Fibroblast of villous mesenchyme (primary cell): ENCODE data around the gene XYLT1. TPM values are rescaled to one million over a fixed set of nuclear protein-coding genes. Genes with fewer than 3 reads are reported as not detected.

ENCODE experiments used
- DNase-seq: peaks from one replicate; pipeline ENCODE4 v3.0.0-alpha.2; 2010; ENCODE audit warnings: low read depth
- H3K4me3 ChIP-seq: 2 replicates; pipeline ENCODE4 v1.5.1; 2011; ENCODE audit warnings: low read depth, mild to moderate bottlenecking, low read length
- total RNA-seq: library from RNA; depleted of rRNA; stranded (reverse); fragments of >200 nt; gene quantifications from 2 replicates; pipeline ENCODE4 v1.2.3, GENCODE V29; 2012
- TF ChIP-seq, protein P1 (sequence below): IDR thresholded peaks from 2 replicates; pipeline ENCODE4 v1.5.1; 2012; ENCODE audit warnings: low read depth, mild to moderate bottlenecking, low read length; ENCODE audit not compliant: insufficient read depth

Gene XYLT1
- total RNA-seq, 1 donor: 2.6 TPM

DNA sequence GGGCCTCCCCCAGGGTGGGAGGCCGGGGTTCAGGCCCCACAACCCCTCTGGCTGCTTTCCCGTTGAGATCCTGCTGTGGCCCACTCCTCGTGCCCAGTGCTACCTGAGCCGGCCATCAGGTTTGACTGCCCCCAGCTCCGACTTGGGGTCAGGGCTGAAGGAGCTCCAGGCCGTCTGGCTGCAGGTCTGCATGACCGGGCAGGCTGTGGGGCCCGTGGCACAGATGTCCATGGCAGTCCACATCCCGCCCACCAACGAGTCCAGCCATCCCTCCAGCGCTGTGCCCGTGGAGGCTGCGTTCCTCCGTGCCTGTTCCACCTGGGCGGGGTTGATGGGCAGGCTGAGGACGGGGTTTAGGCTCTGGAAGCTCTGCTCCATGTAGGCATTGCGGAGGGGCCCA lies 362.2 kb downstream of the XYLT1 start:
- TF ChIP-seq, protein P1, sequence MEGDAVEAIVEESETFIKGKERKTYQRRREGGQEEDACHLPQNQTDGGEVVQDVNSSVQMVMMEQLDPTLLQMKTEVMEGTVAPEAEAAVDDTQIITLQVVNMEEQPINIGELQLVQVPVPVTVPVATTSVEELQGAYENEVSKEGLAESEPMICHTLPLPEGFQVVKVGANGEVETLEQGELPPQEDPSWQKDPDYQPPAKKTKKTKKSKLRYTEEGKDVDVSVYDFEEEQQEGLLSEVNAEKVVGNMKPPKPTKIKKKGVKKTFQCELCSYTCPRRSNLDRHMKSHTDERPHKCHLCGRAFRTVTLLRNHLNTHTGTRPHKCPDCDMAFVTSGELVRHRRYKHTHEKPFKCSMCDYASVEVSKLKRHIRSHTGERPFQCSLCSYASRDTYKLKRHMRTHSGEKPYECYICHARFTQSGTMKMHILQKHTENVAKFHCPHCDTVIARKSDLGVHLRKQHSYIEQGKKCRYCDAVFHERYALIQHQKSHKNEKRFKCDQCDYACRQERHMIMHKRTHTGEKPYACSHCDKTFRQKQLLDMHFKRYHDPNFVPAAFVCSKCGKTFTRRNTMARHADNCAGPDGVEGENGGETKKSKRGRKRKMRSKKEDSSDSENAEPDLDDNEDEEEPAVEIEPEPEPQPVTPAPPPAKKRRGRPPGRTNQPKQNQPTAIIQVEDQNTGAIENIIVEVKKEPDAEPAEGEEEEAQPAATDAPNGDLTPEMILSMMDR: no peak
- no peak overlapping the region for H3K4me3 ChIP-seq
- no peak for DNase-seq

DNA sequence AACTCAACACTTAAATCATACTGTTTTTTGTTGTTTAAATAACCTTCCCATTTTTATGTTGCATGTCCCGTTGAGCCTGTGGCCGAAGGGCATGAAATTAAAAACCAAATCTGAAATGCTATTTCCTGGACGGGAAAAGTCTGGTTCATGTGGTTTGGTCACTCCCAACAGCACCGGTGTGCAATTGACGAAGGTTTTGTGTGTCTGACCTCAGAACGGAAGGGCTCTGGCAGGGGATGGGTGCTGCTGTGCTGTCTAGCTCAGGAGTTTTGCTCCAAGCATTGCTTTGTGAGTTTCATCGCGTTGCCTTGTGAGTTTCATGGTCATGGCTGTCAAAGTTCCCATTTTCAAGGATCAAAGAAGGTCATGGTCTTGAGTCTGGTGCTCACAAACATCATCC lies 363.3 kb downstream of the XYLT1 start:
- no peak for DNase-seq
- H3K4me3 ChIP-seq: no peak overlapping the region
- TF ChIP-seq, protein P1: no peak

- TF ChIP-seq, protein P1: no peak
- no peak for DNase-seq
- no peak overlapping the region for H3K4me3 ChIP-seq
These were observed 364.4 kb downstream of the XYLT1 start for GRCh38 chr16:17106243-17106791.

DNA sequence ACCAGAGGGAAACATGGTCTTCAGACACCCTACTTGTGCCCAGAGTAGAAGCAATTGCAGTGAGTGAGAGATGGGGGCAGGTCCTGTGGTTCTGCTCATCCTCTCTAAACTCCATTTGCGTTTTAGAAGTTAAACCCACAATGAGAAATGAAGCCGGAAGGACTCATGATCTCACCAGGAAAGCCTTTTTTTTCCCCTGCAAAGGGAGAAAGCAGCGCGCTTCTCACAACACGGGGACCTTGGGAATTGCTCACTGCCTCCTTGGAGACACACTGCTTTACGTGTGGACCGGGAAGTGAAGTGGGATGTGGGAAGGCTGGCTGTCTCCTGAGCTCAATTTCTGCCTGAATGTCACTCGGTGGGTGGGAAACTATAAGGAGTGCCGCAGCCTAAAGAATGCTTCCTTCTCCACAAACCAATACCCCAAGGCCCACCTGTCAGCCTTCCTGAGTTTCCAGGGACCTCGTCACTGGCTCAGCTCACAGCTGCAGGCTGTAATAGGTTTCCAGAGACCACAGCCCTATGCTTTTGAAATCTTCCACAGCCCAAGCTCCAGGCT lies 365.4 kb downstream of the XYLT1 start:
- H3K4me3 ChIP-seq: no peak overlapping the region
- TF ChIP-seq, protein P1: no peak
- DNase-seq: no peak

DNA sequence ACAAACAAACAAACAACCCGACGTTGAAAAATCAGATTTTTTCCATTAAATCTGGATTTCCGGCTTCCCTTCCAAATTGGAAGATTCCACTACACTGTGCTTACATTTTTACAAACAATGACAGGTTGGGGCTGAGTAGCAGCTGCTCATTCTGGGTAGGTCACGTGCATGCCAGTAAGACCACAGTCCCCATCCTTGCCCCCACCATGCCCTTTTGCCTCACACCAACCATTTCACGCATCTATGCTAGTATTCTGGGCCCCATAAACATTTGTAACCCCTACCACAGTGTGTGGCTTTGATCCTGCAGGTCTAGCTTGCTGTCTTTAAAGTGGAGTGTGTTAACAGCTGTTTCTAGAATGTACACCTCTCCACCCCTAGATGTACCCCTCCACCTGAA lies 366.1 kb downstream of the XYLT1 start:
- no peak for DNase-seq

DNA sequence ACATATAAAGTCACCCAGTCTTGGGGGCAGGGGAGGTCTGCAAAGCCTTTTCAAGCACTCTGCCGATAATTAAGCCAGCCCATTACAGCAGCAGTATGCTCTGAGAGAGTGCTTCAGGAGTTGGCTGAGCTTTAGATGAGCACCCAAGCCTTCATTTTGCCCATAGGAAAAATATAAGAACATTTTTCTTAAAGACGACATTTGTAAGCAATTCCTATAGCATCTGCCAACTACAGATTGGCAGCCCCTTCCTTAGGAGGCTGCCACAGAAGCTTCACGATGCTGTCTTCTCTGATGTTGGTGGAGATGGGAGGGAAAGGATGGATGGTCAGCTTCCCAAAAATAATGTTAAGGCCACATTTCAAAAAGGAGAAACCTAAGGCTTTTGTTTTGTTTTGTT lies 367.5 kb downstream of the XYLT1 start:
- TF ChIP-seq, protein P1: no peak
- H3K4me3 ChIP-seq: no peak overlapping the region
- DNase-seq: no peak

More for the DNA sequence above, 366.1 kb downstream of the XYLT1 start:
- TF ChIP-seq, protein P1: no peak
- no peak overlapping the region for H3K4me3 ChIP-seq

GRCh38 chr16:17101646-17102045 lies 369.1 kb downstream of the XYLT1 start:
- DNase-seq: no peak
- TF ChIP-seq, protein P1: no peak
- no peak overlapping the region for H3K4me3 ChIP-seq
